Measurements from ENCODE around the gene ABCA3. TPM values are rescaled to one million over a fixed set of nuclear protein-coding genes. Genes with fewer than 3 reads are reported as not detected.
"Not testable (repeated sequence)": the region's sequence is repeated elsewhere in the genome, so short reads cannot be mapped to it uniquely, and the experiment has no call there.

The ABCA3 gene
- total RNA-seq, 1 donor from 2014 or later = 13.6 TPM

- intact Hi-C loops (cut with DNase I) = no loop called here
- no peak for DNase-seq (ENCODE audit: low spot score)
Measured at GRCh38 chr16:2270070-2270462, 70.5 kb downstream of the ABCA3 start.

GRCh38 chr16:2267913-2268666 lies 72.4 kb downstream of the ABCA3 start, which contains the start of gene RNPS1:
TSS of gene RNPS1 (minus strand) at chr16:2268126. CDS start at chr16:2264643, 3,483 bp downstream.
- intact Hi-C loops (cut with DNase I) = loop anchor here (1.0 to 10.0 kb wide), 2 partner anchors 17 to 247 kb away; partner anchors contain the start of genes ATP6V0C and ECI1

GRCh38 chr16:2267505-2267912 lies 73.0 kb downstream of the ABCA3 start:
- DNase-seq (ENCODE audit: low spot score) = not testable (repeated sequence)
- intact Hi-C loops (cut with DNase I) = loop anchor here (10.0 kb wide), 1 partner anchor 247 kb away; the partner anchor contains the start of gene ATP6V0C

More at GRCh38 chr16:2267913-2268666, 72.4 kb downstream of the ABCA3 start, which contains the start of gene RNPS1:
- peak; percentile 96 for DNase-seq (ENCODE audit: low spot score)

- not testable (repeated sequence) for DNase-seq (ENCODE audit: low spot score)
- intact Hi-C loops (cut with DNase I) = loop anchor here (10.0 kb wide), 1 partner anchor 248 kb away; the partner anchor contains the start of gene ATP6V0C
Measured at GRCh38 chr16:2266887-2267286, 73.6 kb downstream of the ABCA3 start.

- intact Hi-C loops (cut with DNase I) = loop anchor here (10.0 kb wide), 1 partner anchor 252 kb away; the partner anchor contains the start of gene ATP6V0C
- not testable (repeated sequence) for DNase-seq (ENCODE audit: low spot score)
Measured at GRCh38 chr16:2263026-2263425, 77.5 kb downstream of the ABCA3 start.

- intact Hi-C loops (cut with DNase I) = loop anchor here (10.0 kb wide), 1 partner anchor 255 kb away; the partner anchor contains the start of gene ATP6V0C
Measured at GRCh38 chr16:2260250-2260649, 80.3 kb downstream of the ABCA3 start.

GRCh38 chr16:2258530-2258929 lies 82.0 kb downstream of the ABCA3 start:
- intact Hi-C loops (cut with DNase I); DNase-seq (ENCODE audit: low spot score): not testable (repeated sequence)

More at GRCh38 chr16:2260250-2260649, 80.3 kb downstream of the ABCA3 start:
- DNase-seq (ENCODE audit: low spot score) = no peak

GRCh38 chr16:2257726-2258125 lies 82.8 kb downstream of the ABCA3 start:
- no peak for DNase-seq (ENCODE audit: low spot score)
- intact Hi-C loops (cut with DNase I) = no loop called here

GRCh38 chr16:2256531-2257140 lies 83.9 kb downstream of the ABCA3 start:
- intact Hi-C loops (cut with DNase I) = no loop called here
- no peak for DNase-seq (ENCODE audit: low spot score)

- DNase-seq (ENCODE audit: low spot score) = no peak
- intact Hi-C loops (cut with DNase I) = loop anchor here (5.0 kb wide), 2 partner anchors 41 to 96 kb away; partner anchors contain the start of genes BRICD5, PGP and TRAF7
Measured at GRCh38 chr16:2253293-2253692, 87.2 kb downstream of the ABCA3 start.

- intact Hi-C loops (cut with DNase I) = loop anchor here (5.0 kb wide), 2 partner anchors 40 to 95 kb away; partner anchors contain the start of genes BRICD5, PGP and TRAF7
- no peak for DNase-seq (ENCODE audit: low spot score)
Measured at GRCh38 chr16:2252806-2253148, 87.8 kb downstream of the ABCA3 start.

GRCh38 chr16:2251296-2252111 lies 89.0 kb downstream of the ABCA3 start, which contains the start of gene ECI1:
TSS of gene ECI1 (minus strand) at chr16:2251587. CDS start at chr16:2251566, 21 bp downstream.
- intact Hi-C loops (cut with DNase I) = loop anchor here (1.0 to 5.0 kb wide), 3 partner anchors 17 to 94 kb away; partner anchors contain the start of genes BRICD5, PGP, RNPS1 and TRAF7
- peak; percentile 99 for DNase-seq (ENCODE audit: low spot score)

- no peak for DNase-seq (ENCODE audit: low spot score)
- intact Hi-C loops (cut with DNase I) = loop anchor here (1.0 to 5.0 kb wide), 3 partner anchors 18 to 93 kb away; partner anchors contain the start of genes BRICD5, PGP, RNPS1 and TRAF7
Measured at GRCh38 chr16:2250652-2251295, 89.8 kb downstream of the ABCA3 start.

- intact Hi-C loops (cut with DNase I) = no loop called here
- DNase-seq (ENCODE audit: low spot score) = no peak
Measured at GRCh38 chr16:2246301-2246885, 94.1 kb downstream of the ABCA3 start.

GRCh38 chr16:2244926-2245795 lies 95.4 kb downstream of the ABCA3 start:
- DNase-seq (ENCODE audit: low spot score) = no peak
- intact Hi-C loops (cut with DNase I) = no loop called here

GRCh38 chr16:2244301-2244700 lies 96.2 kb downstream of the ABCA3 start:
- intact Hi-C loops (cut with DNase I) = no loop called here
- DNase-seq (ENCODE audit: low spot score) = no peak

GRCh38 chr16:2243781-2244180 lies 96.7 kb downstream of the ABCA3 start:
- no peak for DNase-seq (ENCODE audit: low spot score)
- intact Hi-C loops (cut with DNase I) = no loop called here

Data from cardiac septum (tissue), 1 donor.